IMR-90 (cell line): ENCODE data around the gene ZNF407.

ENCODE experiments used
- NFE2L2 ChIP-seq: fragments of 150-350 bp; IDR thresholded peaks from 2 replicates; pipeline ENCODE4 v1.6.1; 2016; ENCODE audit warnings: low read depth, mild to moderate bottlenecking, low read length
- POLR2A ChIP-seq: IDR thresholded peaks from 2 replicates; pipeline ENCODE4 v1.6.1; 2012; ENCODE audit warnings: mild to moderate bottlenecking, low read depth, low read length
- RAD21 ChIP-seq: IDR thresholded peaks from 2 replicates; pipeline ENCODE4 v1.6.1; 2012; ENCODE audit warnings: low read length, improper control_type of control experiment
- RFX5 ChIP-seq: IDR thresholded peaks from 2 replicates; pipeline ENCODE4 v1.8.0; 2012; ENCODE audit warnings: low read depth, mild to moderate bottlenecking, low read length, moderate library complexity
- USF2 ChIP-seq: fragments of 150-350 bp; IDR thresholded peaks from 2 replicates; pipeline ENCODE4 v1.6.1; 2017; ENCODE audit warnings: mild to moderate bottlenecking, antibody characterized with exemption, low read length, low read depth
- TF ChIP-seq, protein P1 (sequence below): conservative IDR thresholded peaks from 2 replicates; pipeline ENCODE4 v1.5.1; 2012; ENCODE audit warnings: mild to moderate bottlenecking, low read depth, low read length, improper control_type of control experiment

GRCh38 chr18:74610860-74611259 is 13.2 kb downstream of the ZNF407 start:
- TF ChIP-seq, protein P1, sequence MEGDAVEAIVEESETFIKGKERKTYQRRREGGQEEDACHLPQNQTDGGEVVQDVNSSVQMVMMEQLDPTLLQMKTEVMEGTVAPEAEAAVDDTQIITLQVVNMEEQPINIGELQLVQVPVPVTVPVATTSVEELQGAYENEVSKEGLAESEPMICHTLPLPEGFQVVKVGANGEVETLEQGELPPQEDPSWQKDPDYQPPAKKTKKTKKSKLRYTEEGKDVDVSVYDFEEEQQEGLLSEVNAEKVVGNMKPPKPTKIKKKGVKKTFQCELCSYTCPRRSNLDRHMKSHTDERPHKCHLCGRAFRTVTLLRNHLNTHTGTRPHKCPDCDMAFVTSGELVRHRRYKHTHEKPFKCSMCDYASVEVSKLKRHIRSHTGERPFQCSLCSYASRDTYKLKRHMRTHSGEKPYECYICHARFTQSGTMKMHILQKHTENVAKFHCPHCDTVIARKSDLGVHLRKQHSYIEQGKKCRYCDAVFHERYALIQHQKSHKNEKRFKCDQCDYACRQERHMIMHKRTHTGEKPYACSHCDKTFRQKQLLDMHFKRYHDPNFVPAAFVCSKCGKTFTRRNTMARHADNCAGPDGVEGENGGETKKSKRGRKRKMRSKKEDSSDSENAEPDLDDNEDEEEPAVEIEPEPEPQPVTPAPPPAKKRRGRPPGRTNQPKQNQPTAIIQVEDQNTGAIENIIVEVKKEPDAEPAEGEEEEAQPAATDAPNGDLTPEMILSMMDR = no peak
- no peak for TF ChIP-seq RAD21
- no peak for TF ChIP-seq USF2
- TF ChIP-seq NFE2L2 = no peak
- TF ChIP-seq RFX5 = no peak
- no peak for TF ChIP-seq POLR2A
